Ovary (tissue), 3 donors: ENCODE data around the gene MTR.

Source experiments
- EP300 ChIP-seq: sonication (generic); formaldehyde crosslinking; IDR thresholded peaks from one replicate; pipeline ENCODE4 v1.6.1; 2017; ENCODE audit warnings: antibody characterized with exemption
- POLR2A ChIP-seq: fragments of 450-650 bp; IDR thresholded peaks from one replicate; pipeline ENCODE4 v1.6.1; 2017; ENCODE audit warnings: antibody characterized with exemption, mild to moderate bottlenecking, moderate library complexity
- TF ChIP-seq, protein P1 (sequence below), 3 donors: fragments of 450-650 bp in 2 of 3; fragments of 200-600 bp in 1 of 3; IDR thresholded peaks; one replicate each; pipeline versions ENCODE4 v1.5.1 to v1.8.0; 2016 to 2022; ENCODE audit warnings: antibody characterized with exemption in 3 of 3, mild to moderate bottlenecking in 1 of 3
- donor health status: DM: no; HTN: no; CAD: no.

- no peak for TF ChIP-seq POLR2A
- no peak for TF ChIP-seq EP300
- TF ChIP-seq, protein P1, sequence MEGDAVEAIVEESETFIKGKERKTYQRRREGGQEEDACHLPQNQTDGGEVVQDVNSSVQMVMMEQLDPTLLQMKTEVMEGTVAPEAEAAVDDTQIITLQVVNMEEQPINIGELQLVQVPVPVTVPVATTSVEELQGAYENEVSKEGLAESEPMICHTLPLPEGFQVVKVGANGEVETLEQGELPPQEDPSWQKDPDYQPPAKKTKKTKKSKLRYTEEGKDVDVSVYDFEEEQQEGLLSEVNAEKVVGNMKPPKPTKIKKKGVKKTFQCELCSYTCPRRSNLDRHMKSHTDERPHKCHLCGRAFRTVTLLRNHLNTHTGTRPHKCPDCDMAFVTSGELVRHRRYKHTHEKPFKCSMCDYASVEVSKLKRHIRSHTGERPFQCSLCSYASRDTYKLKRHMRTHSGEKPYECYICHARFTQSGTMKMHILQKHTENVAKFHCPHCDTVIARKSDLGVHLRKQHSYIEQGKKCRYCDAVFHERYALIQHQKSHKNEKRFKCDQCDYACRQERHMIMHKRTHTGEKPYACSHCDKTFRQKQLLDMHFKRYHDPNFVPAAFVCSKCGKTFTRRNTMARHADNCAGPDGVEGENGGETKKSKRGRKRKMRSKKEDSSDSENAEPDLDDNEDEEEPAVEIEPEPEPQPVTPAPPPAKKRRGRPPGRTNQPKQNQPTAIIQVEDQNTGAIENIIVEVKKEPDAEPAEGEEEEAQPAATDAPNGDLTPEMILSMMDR (IDR thresholded peaks at IDR 0.05): no peak
Observed at GRCh38 chr1:236877661-236878060, 82.6 kb downstream of the MTR start.
